ENCODE data around the gene NKRF. TPM values are rescaled to one million over a fixed set of nuclear protein-coding genes. Genes with fewer than 3 reads are reported as not detected.

NKRF gene
- 6.3 and 11.7 TPM in 2 replicates for total RNA-seq

DNA sequence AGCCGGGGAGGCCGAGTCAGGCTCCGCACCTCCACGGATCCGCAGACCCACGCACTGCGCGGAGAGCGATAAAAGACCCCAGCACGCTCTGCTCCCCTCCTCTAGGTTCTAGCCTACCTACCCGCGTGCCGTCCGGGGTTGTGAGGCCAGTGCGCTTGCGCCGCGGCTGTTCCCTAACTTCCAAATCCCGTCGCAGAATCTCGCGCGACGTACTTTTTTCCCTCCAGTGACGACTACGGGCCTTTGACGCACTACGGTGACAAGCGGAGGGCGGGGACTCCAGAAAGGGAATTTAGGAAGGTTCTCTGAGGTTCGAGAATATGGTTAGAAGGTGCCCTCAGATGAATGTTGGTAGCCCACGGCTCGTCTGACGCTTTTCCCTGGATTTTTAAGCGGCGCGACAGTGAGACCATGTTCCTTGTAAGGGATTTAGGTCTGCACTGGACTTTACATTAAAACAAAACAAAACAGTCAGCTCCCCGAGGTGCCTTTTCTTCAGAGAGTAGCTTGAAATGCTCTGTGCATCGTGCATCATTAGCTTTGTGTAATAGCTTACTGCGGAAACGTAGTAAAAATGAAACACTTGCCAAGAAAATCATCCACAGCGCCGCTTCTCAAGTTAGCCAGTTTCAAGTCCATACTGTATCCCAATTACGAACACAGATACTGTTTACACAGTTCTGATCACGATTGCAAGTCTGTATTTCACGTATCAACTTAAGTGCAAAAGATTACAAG lies at the start of gene NKRF:
TSS of gene NKRF (minus strand) at position 145 of the 738 bp plus-strand sequence.

DNA sequence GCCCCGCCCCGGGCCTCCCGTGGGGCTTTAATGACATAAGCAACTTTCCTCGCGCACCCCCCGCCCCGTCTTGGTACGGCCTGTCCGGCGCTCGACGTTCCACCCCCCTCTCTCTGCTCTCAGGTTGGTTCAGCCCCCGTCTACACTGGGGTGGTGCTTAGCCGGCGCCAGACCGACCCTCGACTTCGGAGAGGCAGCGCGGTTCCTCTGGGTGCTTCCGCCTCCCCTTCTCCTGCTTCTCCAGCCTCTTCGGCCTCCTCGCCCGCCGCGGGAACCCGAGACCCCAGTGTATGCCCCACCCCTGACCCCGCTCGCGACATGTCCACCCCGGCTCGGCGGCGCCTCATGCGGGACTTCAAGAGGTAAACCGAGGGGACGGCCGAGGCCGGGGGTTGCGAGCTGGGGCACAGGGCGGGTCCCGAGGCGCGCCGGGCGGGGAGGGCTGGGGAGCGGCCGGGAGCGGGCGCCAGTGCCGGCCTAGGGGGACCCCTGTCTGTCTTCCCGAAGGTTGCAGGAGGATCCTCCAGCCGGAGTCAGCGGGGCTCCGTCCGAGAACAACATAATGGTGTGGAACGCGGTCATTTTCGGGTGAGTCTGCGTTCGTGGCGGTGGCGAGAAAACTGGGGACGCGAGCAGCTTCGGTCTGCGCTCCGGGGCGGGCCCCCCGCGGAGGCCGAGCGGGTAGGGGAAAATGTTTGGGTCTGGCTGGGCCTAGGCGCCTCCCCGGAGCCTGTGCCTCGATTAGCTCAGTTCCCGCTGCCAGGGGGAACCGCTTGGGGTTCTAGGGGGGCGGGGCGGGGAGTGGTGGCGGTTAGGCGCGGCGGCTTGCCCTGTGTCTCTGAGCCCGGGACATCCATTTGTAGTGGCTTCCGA lies 31.6 kb downstream of the NKRF start, which contains the start of gene UBE2A:
TSS of gene UBE2A (plus strand) at position 170 of the 873 bp plus-strand sequence. CDS start at position 319, 149 bp downstream.

GRCh38 chrX:119565107-119565663 lies 41.0 kb downstream of the NKRF start, which contains the start of gene STEEP1:
Gene STEEP1, minus strand, starts transcription at chrX:119565409. Its CDS starts 54 bp downstream, at chrX:119565355.

Other genes with a start within 250 kb of the NKRF start
- 13.8 and 22.4 TPM in 2 replicates for gene SLC25A43, start 207.1 kb downstream of the NKRF start, total RNA-seq
- 354 and 544 TPM in 2 replicates for gene SLC25A5, start 138.0 kb downstream of the NKRF start, total RNA-seq
- gene STEEP1, start 41.0 kb downstream of the NKRF start, total RNA-seq: 15.8 and 16.4 TPM in 2 replicates
- 29.3 and 49.1 TPM in 2 replicates for gene UBE2A, start 31.9 kb downstream of the NKRF start, total RNA-seq
- 24.0 and 38.0 TPM in 2 replicates for gene SEPTIN6, start 86.7 kb upstream of the NKRF start, total RNA-seq
- gene SOWAHD, start 152.2 kb upstream of the NKRF start, total RNA-seq: not detected in 2 replicates
- 6,263 and 8,116 TPM in 2 replicates for gene RPL39, start 185.2 kb upstream of the NKRF start, total RNA-seq
- 1.0 and 3.0 TPM in 2 replicates for gene UPF3B, start 246.5 kb upstream of the NKRF start, total RNA-seq

Data from epithelial cell of alveolus of lung (primary cell).